Natural killer cell (primary cell): ENCODE data around the gene TAF4. TPM values are rescaled to one million over a fixed set of nuclear protein-coding genes. Genes with fewer than 3 reads are reported as not detected.

Experiments used
- ATAC-seq, 3 donors: fragments of 150-1000 bp in 2 of 3; fragments of 200-7000 bp in 1 of 3; cut with Tn5 transposase; 1 replicate in 1 of 3; 2 replicates in 2 of 3; pipeline ENCODE4 v1.10.0; 2021; ENCODE audit warnings: mild to moderate bottlenecking in 2 of 3, moderate library complexity in 2 of 3
- DNase-seq, 2 donors: peaks; one replicate each; pipeline versions ENCODE4 v3.0.0 to v3.0.0-alpha.2; 2013 to 2021; ENCODE audit warnings: mixed read lengths in 1 of 2
- H3K27ac ChIP-seq: one replicate; pipeline ENCODE4 v1.5.1; 2013; ENCODE audit warnings: mild to moderate bottlenecking, low read length
- H3K27me3 ChIP-seq: one replicate; pipeline ENCODE4 v1.6.1; 2013; ENCODE audit warnings: low read length; ENCODE audit not compliant: control insufficient read depth, insufficient read depth
- H3K36me3 ChIP-seq: one replicate; pipeline ENCODE4 v1.6.1; 2013; ENCODE audit warnings: low read length; ENCODE audit not compliant: control insufficient read depth, insufficient read depth
- H3K4me1 ChIP-seq: one replicate; pipeline ENCODE4 v1.6.1; 2013; ENCODE audit warnings: low read length; ENCODE audit not compliant: control insufficient read depth, insufficient read depth
- H3K4me3 ChIP-seq: one replicate; pipeline ENCODE4 v1.5.1; 2013; ENCODE audit warnings: low read length
- H3K9me3 ChIP-seq: one replicate; pipeline ENCODE4 v1.6.1; 2013; ENCODE audit warnings: low read length; ENCODE audit not compliant: control insufficient read depth, insufficient read depth
- H3K27ac Mint-ChIP-seq, 2 donors: one replicate each; pipeline ENCODE4 v1.8.0; 2022; ENCODE audit warnings: mild to moderate bottlenecking in 2 of 2, mixed read lengths in 2 of 2, moderate library complexity in 1 of 2
- H3K27me3 Mint-ChIP-seq, 2 donors: one replicate each; pipeline ENCODE4 v1.8.0; 2022; ENCODE audit warnings: low read depth in 2 of 2, mixed read lengths in 2 of 2
- H3K36me3 Mint-ChIP-seq: one replicate; pipeline ENCODE4 v1.8.0; 2022; ENCODE audit warnings: mixed read lengths
- H3K4me1 Mint-ChIP-seq, 2 donors: one replicate each; pipeline ENCODE4 v1.8.0; 2022; ENCODE audit warnings: mixed read lengths in 2 of 2
- H3K4me3 Mint-ChIP-seq: one replicate; pipeline ENCODE4 v1.8.0; 2022; ENCODE audit warnings: mild to moderate bottlenecking, moderate library complexity, mixed read lengths
- H3K9me3 Mint-ChIP-seq, 2 donors: one replicate each; pipeline ENCODE4 v1.8.0; 2022; ENCODE audit warnings: mixed read lengths in 2 of 2
- WGBS: methylation state at CpG from one replicate; pipeline ENCODE4 v1.1.7; 2013; ENCODE audit warnings: missing lambda C conversion rate; ENCODE audit not compliant: insufficient coverage; 5-methylcytosine and 5-hydroxymethylcytosine counted together
- intact Hi-C: fragments of 100-400 bp; cut with micrococcal nuclease; formaldehyde crosslinking; loops from one replicate; pipeline ENCODE4 v1.14.2; 2022
- total RNA-seq, 4 donors: library from RNA; stranded (reverse); fragments of 120-200 nt in 1 of 4; gene quantifications; one replicate each; pipeline versions ENCODE4 v1.2.3 to v1.2.4, GENCODE V29; 2013 to 2022
- TF ChIP-seq, protein P1 (sequence below): fragments of 200-600 bp; IDR thresholded peaks from one replicate; pipeline ENCODE4 v1.8.0; 2022; ENCODE audit warnings: antibody characterized with exemption

Gene TAF4
- total RNA-seq, 3 donors from 2014 or later (not counting 1 experiment from before 2014, with no cell fraction given) = 30.0 to 35.1 (median 30.3) TPM

DNA sequence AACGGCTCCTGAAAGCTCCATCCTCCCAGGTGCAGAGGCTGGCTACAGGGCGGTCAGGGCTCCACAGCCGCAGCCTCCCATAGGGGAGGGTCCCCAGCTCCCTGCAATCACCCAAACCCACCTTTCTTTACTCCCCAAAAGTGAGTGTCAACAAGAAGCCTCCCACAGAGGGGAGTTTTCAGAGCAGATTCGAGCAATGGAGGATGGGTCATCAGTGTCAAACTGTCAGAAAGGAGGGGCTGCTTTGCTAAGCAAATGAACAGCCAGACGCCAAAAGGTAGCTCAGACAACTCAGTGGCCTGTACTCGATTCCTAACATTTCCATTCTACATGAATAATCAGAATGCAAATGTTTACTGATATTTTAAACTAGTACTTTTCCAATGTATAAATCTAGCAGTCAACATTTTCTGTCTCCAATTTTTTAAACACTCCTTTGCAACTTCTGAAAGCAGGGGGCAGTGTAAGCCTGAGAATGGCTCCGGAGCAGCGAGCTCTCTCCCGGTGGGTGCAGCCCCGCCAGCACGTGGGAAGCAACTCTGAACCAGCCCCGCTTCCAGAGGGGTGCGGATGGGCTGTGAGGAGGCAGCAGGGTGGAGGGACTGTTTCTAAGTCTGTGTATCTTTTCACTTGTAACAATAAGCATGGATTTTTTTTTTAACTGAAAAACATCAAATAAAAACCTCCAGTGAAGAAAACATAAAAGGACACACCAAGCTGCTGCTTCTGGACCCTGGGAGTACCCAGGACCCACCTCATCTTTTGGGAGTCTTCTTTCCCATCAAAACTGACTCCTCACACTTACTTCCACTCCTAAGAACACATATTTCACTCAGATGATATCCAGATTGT lies 54.9 kb downstream of the TAF4 start:
- ATAC-seq (peak; percentile 56 to 82 (median 73)), DNase-seq (peak; percentile 41 to 83)
- intact Hi-C loops = loop anchor here (2.0 to 10.0 kb wide), 3 partner anchors 126 to 374 kb away; partner anchors contain the start of gene RPS21
- no peak overlapping the region for H3K27ac ChIP-seq
- Mint-ChIP-seq H3K27me3 (no peaks in the 10 kb centered on the region), H3K4me1 (peaks cover 29 to 44% of the 10 kb centered on the region in 2 donors), H3K36me3 (no peaks in the 10 kb centered on the region), H3K27ac (no peak overlapping the region), H3K4me3 (no peak overlapping the region), H3K9me3 (no peaks in the 10 kb centered on the region)
- TF ChIP-seq, protein P1, sequence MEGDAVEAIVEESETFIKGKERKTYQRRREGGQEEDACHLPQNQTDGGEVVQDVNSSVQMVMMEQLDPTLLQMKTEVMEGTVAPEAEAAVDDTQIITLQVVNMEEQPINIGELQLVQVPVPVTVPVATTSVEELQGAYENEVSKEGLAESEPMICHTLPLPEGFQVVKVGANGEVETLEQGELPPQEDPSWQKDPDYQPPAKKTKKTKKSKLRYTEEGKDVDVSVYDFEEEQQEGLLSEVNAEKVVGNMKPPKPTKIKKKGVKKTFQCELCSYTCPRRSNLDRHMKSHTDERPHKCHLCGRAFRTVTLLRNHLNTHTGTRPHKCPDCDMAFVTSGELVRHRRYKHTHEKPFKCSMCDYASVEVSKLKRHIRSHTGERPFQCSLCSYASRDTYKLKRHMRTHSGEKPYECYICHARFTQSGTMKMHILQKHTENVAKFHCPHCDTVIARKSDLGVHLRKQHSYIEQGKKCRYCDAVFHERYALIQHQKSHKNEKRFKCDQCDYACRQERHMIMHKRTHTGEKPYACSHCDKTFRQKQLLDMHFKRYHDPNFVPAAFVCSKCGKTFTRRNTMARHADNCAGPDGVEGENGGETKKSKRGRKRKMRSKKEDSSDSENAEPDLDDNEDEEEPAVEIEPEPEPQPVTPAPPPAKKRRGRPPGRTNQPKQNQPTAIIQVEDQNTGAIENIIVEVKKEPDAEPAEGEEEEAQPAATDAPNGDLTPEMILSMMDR = peak; percentile 73
- H3K27me3 ChIP-seq = no peaks in the 10 kb centered on the region
- H3K9me3 ChIP-seq = no peaks in the 10 kb centered on the region
- 46% methylated on average over 10 of the region's 13 CpGs for WGBS
- peaks cover 20% of the 10 kb centered on the region for H3K4me1 ChIP-seq
- H3K4me3 ChIP-seq = no peak overlapping the region
- H3K36me3 ChIP-seq = peaks cover 35% of the 10 kb centered on the region

DNA sequence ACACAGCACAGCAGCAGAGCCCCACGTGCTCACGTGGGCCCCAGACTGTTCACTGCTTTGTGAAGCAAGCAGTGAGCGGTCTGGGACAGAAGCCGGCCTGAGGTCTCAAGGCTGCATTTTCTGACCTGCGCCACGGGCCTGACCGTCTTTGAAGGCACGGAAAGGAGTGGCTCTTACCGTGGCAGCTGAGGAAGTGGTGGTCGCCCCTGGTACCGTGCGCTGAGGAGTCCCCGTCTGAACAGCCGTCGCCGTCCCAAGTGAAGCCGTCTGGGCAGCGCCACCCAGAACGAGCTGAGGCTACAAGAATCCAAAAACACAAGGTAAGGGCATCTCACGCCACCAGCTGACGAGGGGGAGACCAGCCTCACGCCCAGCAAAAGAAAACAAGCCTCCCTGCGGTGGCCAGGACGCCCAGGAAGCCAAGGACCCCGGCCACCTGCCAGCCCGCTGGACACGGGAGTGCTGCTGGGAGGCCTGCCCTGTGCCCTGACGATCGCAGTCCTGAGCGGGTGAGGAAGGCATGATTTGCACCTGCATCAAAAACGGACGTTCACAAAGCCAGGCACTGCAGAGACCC lies 55.7 kb downstream of the TAF4 start:
- ATAC-seq (no peak), DNase-seq (no peak)
- 96% methylated on average over 32 of the region's 32 CpGs for WGBS
- TF ChIP-seq, protein P1 = no peak
- intact Hi-C loops = loop anchor here (2.0 to 10.0 kb wide), 3 partner anchors 127 to 375 kb away; partner anchors contain the start of gene RPS21
- H3K4me1 ChIP-seq = peaks cover 20% of the 10 kb centered on the region
- Mint-ChIP-seq H3K36me3 (no peaks in the 10 kb centered on the region), H3K4me1 (peaks cover 29 to 44% of the 10 kb centered on the region in 2 donors), H3K4me3 (no peak overlapping the region), H3K27ac (no peak overlapping the region), H3K9me3 (no peaks in the 10 kb centered on the region), H3K27me3 (no peaks in the 10 kb centered on the region)
- no peak overlapping the region for H3K4me3 ChIP-seq
- no peak overlapping the region for H3K27ac ChIP-seq
- H3K36me3 ChIP-seq = peaks cover 40% of the 10 kb centered on the region
- no peaks in the 10 kb centered on the region for H3K27me3 ChIP-seq
- no peaks in the 10 kb centered on the region for H3K9me3 ChIP-seq

DNA sequence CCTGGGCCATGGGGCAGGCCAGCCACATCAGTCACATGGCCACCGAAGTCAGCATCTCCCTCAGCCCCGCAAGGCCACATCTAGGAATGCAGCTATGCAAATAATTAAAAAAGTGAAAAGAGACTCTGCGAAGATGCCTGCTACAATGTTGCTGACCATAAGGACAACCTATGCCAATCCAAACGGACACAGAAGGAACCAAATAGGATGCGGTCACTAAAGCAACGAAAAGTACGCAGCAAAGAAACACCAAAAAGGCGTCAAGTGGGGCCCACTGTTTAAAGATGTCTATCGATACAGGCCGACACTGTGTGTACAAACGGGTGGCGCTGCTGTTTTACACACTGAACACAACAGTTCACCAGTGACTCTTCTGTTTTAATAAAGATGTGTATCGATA lies 56.4 kb downstream of the TAF4 start:
- H3K4me3 Mint-ChIP-seq = no peak overlapping the region
- Histone ChIP-seq H3K4me1 (peaks cover 20% of the 10 kb centered on the region), H3K36me3 (peaks cover 42% of the 10 kb centered on the region), H3K4me3 (no peak overlapping the region), H3K27me3 (no peaks in the 10 kb centered on the region), H3K9me3 (no peaks in the 10 kb centered on the region), H3K27ac (no peak overlapping the region)
- DNase-seq (no peak), ATAC-seq (no peak)
- H3K9me3 Mint-ChIP-seq = no peaks in the 10 kb centered on the region
- TF ChIP-seq, protein P1 = no peak
- peaks cover 29 to 42% of the 10 kb centered on the region in 2 donors for H3K4me1 Mint-ChIP-seq
- WGBS = 95% methylated on average over 13 of the region's 13 CpGs
- intact Hi-C loops = no loop called here
- H3K27me3 Mint-ChIP-seq = no peaks in the 10 kb centered on the region
- H3K36me3 Mint-ChIP-seq = no peaks in the 10 kb centered on the region
- no peak overlapping the region for H3K27ac Mint-ChIP-seq
